ENCODE data around the gene CCNG2. TPM values are rescaled to one million over a fixed set of nuclear protein-coding genes. Genes with fewer than 3 reads are reported as not detected.

The CCNG2 gene
- total RNA-seq, 2 donors from 2014 or later, result 61.3 to 106 TPM

- Histone ChIP-seq H3K4me1 (replicated peaks) (peaks cover 3% of the 10 kb centered on the region), H3K27ac (no peak overlapping the region), H3K27me3 (replicated peaks; ENCODE audit: insufficient read depth) (no peaks in the 10 kb centered on the region), H3K36me3 (no peaks in the 10 kb centered on the region), H3K9me3 (no peaks in the 10 kb centered on the region), H3K4me3 (no peak overlapping the region)
- 93% methylated on average over 6 of the region's 6 CpGs for WGBS
- intact Hi-C loops (cut with DNase I), result no loop called here
- no peak for TF ChIP-seq POLR2AphosphoS5 (IDR thresholded peaks at IDR 0.05)
- no peak for TF ChIP-seq POLR2A (IDR thresholded peaks at IDR 0.05)
- DNase-seq (ENCODE audit: low spot score), result no peak
Observed at GRCh38 chr4:77151241-77151640, 5.8 kb upstream of the CCNG2 start.

- no peaks in the 10 kb centered on the region for H3K27me3 ChIP-seq (replicated peaks; ENCODE audit: insufficient read depth)
- no peaks in the 10 kb centered on the region for H3K36me3 ChIP-seq
- H3K4me3 ChIP-seq, result no peak overlapping the region
- intact Hi-C loops (cut with DNase I), result no loop called here
- 37% methylated on average over 5 of the region's 5 CpGs for WGBS
- no peaks in the 10 kb centered on the region for H3K4me1 ChIP-seq (replicated peaks)
- peak overlapping the region; percentile 27 to 41 for H3K27ac ChIP-seq
- no peaks in the 10 kb centered on the region for H3K9me3 ChIP-seq
- DNase-seq (ENCODE audit: low spot score), result peak; percentile 58
- TF ChIP-seq POLR2AphosphoS5 (IDR thresholded peaks at IDR 0.05), result peak; percentile 59
- TF ChIP-seq, protein P1, sequence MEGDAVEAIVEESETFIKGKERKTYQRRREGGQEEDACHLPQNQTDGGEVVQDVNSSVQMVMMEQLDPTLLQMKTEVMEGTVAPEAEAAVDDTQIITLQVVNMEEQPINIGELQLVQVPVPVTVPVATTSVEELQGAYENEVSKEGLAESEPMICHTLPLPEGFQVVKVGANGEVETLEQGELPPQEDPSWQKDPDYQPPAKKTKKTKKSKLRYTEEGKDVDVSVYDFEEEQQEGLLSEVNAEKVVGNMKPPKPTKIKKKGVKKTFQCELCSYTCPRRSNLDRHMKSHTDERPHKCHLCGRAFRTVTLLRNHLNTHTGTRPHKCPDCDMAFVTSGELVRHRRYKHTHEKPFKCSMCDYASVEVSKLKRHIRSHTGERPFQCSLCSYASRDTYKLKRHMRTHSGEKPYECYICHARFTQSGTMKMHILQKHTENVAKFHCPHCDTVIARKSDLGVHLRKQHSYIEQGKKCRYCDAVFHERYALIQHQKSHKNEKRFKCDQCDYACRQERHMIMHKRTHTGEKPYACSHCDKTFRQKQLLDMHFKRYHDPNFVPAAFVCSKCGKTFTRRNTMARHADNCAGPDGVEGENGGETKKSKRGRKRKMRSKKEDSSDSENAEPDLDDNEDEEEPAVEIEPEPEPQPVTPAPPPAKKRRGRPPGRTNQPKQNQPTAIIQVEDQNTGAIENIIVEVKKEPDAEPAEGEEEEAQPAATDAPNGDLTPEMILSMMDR (IDR thresholded peaks at IDR 0.05), result no peak
Observed at GRCh38 chr4:77152421-77152820, 4.6 kb upstream of the CCNG2 start.

GRCh38 chr4:77153006-77153405 lies 4.0 kb upstream of the CCNG2 start:
- no peak for TF ChIP-seq POLR2A (IDR thresholded peaks at IDR 0.05)
- TF ChIP-seq, protein P1 (IDR thresholded peaks at IDR 0.05), result no peak
- TF ChIP-seq POLR2AphosphoS5 (IDR thresholded peaks at IDR 0.05), result no peak
- no peaks in the 10 kb centered on the region for H3K9me3 ChIP-seq
- H3K27me3 ChIP-seq (replicated peaks; ENCODE audit: insufficient read depth), result no peaks in the 10 kb centered on the region
- no peak overlapping the region for H3K4me3 ChIP-seq
- H3K27ac ChIP-seq, result peak overlapping the region in 1 of 2 donors; percentile 41
- WGBS, result 78% methylated on average over 3 of the region's 3 CpGs
- intact Hi-C loops (cut with DNase I), result no loop called here
- H3K4me1 ChIP-seq (replicated peaks), result no peaks in the 10 kb centered on the region
- DNase-seq (ENCODE audit: low spot score), result no peak
- H3K36me3 ChIP-seq, result no peaks in the 10 kb centered on the region

DNA sequence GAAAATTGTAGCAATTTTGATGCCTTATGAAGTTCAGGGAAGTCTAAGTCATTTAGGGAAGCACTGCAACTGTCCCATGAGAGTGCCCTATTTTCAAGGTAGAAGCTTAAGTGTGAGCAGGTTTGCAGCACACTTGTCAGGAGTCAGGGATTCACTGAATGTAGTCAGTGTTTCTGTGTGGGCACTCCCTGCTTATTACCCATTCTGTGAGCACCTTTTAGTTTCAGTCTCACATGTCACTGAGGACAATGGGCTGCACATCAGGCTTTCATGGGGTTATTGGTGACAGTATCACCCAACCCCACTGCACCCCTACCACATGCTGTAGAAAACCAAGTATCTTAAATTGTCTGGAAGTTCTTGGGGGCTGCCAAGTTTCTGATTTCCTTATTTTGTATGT lies 2.9 kb upstream of the CCNG2 start:
- intact Hi-C loops (cut with DNase I), result no loop called here
- TF ChIP-seq, protein P1 (IDR thresholded peaks at IDR 0.05), result no peak
- TF ChIP-seq POLR2AphosphoS5 (IDR thresholded peaks at IDR 0.05) (no peak), POLR2A (IDR thresholded peaks at IDR 0.05) (no peak)

GRCh38 chr4:77154761-77155499 lies 2.1 kb upstream of the CCNG2 start:
- TF ChIP-seq POLR2AphosphoS5 (IDR thresholded peaks at IDR 0.05) (no peak), POLR2A (IDR thresholded peaks at IDR 0.05) (no peak)
- TF ChIP-seq, protein P1 (IDR thresholded peaks at IDR 0.05), result no peak
- 39% methylated on average over 4 of the region's 4 CpGs for WGBS
- no peaks in the 10 kb centered on the region for H3K4me1 ChIP-seq (replicated peaks)
- H3K4me3 ChIP-seq, result no peak overlapping the region
- H3K9me3 ChIP-seq, result no peaks in the 10 kb centered on the region
- H3K27me3 ChIP-seq (replicated peaks; ENCODE audit: insufficient read depth), result no peaks in the 10 kb centered on the region
- peak overlapping the region; percentile 96 to 99 for H3K27ac ChIP-seq
- intact Hi-C loops (cut with DNase I), result no loop called here
- no peaks in the 10 kb centered on the region for H3K36me3 ChIP-seq
- no peak for DNase-seq (ENCODE audit: low spot score)

More for the DNA sequence above, 2.9 kb upstream of the CCNG2 start:
- no peak overlapping the region for H3K4me3 ChIP-seq
- H3K27ac ChIP-seq, result no peak overlapping the region
- no peaks in the 10 kb centered on the region for H3K4me1 ChIP-seq (replicated peaks)
- H3K27me3 ChIP-seq (replicated peaks; ENCODE audit: insufficient read depth), result no peaks in the 10 kb centered on the region
- DNase-seq (ENCODE audit: low spot score), result no peak
- H3K36me3 ChIP-seq, result no peaks in the 10 kb centered on the region
- H3K9me3 ChIP-seq, result no peaks in the 10 kb centered on the region
